GM19372 (cell line): ENCODE data around the gene RHOV.
A peak's percentile ranks its signal among the peaks of the same experiment; 100 is the strongest.

Source experiments
- ATAC-seq: cut with Tn5 transposase; IDR thresholded peaks from one replicate; pipeline ENCODE4 v1.9.1; 2021; ENCODE audit warnings: mild to moderate bottlenecking, low read depth, moderate library complexity; ENCODE audit not compliant: unreplicated experiment

The RHOV gene, protein sequence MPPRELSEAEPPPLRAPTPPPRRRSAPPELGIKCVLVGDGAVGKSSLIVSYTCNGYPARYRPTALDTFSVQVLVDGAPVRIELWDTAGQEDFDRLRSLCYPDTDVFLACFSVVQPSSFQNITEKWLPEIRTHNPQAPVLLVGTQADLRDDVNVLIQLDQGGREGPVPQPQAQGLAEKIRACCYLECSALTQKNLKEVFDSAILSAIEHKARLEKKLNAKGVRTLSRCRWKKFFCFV

DNA sequence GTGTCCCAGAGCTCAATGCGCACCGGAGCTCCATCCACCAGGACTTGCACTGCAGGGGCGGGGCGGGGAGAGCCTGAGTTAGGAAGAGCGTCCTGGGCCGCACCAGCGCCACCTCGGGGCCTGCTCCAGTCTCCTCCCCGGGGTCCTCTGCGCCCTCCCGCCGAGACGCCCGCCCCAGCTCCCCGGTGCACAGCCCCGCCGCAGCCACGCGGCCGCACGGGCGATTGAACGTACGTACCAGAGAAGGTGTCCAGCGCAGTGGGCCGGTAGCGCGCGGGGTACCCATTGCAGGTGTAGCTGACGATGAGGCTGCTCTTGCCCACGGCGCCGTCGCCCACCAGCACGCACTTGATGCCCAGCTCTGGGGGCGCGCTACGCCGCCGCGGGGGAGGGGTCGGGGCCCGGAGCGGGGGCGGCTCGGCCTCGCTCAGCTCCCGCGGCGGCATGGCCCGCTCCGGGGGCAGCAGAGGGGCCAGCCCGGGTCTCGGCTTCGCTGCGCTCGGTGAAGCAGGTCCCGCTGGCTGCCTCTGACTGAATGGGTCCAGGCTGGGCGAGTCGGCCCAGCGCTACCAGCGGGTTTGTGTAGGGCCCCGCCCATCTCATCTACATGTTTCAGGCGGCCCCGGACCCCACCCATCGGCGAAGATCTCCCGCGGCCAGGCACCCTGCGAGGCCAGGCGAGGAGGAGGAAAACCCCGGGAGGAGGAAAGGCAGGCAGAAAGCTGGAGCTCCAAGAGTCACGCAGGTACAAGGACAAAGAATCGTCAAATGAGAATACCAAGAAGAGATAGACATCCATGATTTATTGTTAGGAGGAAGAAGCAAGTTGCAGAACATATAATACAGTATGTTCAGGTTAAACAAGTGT is at the start of gene RHOV:
Gene RHOV (minus strand): TSS at position 541 of the 868 bp plus-strand sequence. CDS start 95 bp downstream, at position 446.
- ATAC-seq: peak; percentile 46

DNA sequence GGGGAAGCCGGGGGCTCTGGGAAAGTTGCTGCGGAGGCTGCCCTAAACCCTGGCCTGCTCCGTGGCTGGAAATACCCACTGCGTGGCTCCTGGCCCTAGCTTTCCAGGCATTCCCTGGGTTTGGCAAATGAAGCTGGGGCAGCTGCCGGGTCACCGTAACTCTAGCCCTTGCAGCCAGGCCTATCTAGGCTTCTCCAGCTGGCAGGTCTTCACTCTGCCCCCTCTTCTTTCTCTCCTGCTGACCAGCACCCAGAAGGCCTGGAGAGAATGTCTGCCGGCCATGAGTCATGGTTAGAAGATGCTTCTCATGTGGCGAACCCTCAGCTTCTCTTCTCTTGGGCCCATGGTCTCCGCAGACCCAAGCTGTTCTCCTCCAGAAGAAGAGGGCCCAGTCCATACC is 49.5 kb upstream of the RHOV start:
- ATAC-seq: no peak

DNA sequence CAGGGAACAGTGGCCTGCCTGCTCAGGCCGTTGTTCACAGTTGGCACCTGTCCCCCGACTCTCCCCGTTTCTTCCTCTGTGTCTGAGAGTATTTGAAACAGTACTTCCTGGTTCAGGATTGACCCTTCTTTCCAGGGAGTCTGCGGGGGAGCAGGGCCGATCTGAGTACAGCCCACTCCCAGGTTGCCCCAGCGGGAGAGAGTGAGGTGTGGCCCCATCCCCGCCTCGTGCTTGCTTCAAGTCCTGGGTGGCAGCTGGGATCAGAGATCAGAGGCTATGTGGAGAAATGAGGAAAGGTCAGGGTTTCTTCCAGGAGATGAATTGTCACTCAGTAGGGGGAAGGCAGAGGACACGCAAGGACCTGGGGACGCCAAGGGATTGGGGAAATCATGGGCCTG is 48.6 kb upstream of the RHOV start:
- no peak for ATAC-seq

DNA sequence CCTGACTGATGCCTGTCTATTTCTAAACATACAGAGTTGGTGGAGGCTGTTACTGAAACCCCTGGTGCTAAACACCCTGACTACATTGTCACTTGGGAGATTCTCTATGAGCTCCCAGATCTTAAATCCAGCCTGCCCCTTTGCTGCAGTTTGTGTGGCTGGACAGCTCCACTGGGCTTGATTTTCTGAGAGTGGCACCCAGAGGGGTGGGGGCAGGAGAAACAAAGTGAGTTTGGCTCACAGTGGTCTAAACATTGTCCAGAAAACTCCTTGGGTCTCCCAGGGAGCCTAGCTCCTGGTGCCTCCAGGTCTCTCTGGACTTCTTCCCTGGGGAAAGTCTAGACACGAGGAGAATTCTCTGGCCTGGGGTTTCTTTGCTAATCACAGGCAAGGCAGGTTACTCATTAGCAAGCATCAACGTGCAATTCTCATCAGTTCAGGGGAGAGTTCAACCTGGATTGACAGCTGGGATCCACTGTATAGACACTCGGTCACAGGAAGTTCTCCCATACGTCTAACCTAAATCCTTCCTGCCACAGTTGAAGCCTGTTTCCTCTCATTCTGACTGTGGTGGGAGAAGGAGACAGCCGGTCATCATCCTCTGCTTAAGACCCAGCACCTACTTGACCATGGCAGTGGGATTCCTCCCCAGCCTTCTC is 48.0 kb upstream of the RHOV start:
- ATAC-seq: no peak

DNA sequence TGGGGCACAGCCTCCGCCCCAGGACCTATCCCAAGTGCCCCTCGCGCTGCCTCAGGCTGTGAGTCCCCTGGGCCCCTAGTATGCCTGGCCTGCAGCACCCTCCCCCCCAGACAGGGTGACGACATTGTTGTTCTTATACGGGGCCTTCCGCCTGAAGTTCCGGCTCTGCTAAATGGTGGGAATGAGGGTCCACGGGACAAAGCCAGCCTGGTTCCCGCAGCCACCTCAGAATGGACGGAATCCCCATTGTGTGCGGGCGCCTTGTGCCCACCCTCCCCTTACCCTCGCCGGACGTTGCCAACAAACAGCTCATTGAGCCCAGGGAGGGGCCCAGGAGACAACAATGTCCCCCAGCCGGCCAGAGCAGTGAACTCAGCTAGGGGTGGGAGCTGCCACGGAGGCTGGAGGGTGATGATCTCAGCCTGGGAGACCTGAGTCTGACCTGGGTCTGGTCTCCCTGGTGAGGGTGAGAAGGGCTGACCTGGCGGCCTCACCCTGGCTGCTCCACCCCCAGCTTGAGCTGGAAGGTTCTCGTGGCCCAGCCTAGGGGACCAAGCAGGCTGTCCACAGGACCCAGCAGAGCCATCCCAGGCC is 44.9 kb upstream of the RHOV start:
- no peak for ATAC-seq

DNA sequence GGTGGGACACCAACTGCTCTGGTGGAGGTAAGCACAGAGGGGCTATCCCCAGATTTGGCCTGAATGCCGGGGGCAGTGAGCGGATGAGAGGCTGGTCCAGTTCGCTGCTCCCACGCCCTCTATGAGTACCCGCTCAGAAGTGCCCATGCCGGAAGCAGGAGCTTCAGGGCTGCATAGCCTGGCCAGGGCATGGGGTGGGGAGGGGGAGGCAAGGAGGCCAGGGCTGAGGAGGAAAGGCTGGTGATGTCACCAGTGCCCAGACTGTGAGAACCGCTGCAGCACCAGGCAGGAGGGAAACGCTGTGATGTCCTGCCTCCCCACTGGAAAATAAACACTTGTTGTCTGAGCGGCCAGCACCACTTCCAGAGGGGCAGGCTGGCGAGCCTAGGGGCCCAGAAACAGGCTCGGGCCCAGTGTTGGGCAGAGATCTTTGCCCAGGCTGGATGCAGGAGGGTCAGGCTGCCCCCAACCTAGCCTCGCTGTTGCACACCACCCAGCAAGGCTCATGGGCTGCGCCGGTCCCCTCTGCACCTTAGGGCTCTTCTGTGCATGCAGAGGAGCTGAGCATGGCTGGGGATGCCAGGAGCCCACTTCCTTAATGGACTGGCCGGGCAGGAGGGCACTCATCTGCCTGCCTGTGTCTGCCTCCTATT is 44.2 kb upstream of the RHOV start:
- no peak for ATAC-seq

DNA sequence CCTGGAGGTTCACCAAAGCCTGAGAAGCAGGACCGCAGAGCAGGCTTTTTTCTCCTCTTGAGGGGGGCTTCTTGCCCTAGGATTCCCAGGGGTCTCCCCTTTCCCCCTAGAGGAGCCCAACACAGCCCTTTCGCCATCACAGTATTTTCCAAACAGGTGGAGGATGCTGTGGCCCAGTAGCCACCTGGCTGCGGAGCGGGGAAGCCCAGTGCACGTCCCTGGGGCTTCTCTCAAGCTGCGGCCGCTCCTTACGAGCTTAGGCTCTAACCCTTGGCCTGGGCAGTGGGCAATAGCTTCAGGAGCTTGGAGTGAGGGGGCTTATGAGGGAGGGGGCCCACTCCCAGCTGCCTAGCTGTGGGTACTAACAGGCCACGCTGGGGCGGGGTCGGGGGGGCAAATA is 43.6 kb upstream of the RHOV start:
- ATAC-seq: no peak

DNA sequence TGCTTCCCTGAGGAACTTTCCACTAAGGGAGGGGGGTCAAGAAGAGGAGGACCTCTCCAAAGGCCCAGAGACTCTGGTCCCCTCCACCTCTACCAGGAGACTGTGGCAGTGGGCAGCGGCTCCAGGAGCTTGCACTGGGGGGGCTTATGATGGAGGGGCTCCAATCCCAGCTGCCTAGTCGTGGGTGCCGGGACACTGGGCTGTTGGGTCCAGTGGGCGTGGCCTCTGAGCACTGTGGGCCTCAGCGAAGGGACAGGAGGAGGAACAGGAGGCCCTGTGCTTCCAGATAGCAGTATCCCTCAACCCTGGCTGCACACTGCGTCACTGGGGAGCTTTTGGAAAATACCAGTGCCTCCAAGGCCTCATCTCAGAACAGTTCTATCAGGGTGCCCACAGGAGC is 41.6 kb upstream of the RHOV start:
- no peak for ATAC-seq

DNA sequence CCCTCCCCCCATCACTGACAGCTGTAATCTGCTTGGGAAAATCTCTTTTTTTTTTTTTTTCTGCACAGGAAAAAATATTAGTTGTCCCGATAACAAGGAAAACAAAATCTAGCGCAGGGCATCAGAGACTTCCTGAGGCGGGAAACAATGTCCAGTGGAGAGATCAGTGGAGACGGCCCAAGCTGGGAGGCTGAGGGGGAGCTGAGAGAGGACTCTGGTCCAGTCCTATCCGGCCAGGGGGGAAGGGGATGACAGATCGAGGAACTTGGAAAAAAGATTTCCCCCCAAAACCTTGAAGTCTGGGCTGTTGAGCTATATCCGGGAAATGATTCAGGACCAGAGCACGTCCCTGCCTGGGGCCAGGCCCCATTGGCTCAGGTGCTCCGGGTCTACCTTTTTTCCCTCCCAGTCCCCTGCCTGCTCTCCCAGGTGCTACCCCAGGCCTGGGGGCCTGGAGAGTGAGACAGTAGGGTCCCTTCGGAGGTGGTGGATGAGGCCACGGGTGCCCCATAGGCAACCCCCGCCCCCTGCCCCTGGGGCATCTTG is 41.2 kb upstream of the RHOV start:
- no peak for ATAC-seq

DNA sequence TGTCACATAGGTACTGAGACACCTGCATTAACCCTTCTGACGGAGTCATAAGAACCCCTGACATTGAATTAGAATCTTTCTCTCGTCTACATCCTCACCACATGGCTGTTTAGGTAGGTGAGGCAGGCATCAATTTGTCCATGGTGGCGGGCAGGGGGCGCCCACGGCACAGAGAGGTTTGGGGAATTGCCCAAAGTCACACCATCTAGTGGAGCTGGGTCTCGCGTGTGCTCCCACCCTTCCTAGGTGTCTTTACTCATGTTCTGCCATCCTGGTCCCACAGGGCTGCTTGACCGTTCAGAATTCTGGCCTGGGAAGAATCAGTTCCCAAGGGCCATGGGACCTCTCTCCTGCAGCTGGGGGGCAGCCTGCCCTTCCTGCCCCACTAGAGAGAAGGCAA is 40.5 kb upstream of the RHOV start:
- ATAC-seq: no peak

DNA sequence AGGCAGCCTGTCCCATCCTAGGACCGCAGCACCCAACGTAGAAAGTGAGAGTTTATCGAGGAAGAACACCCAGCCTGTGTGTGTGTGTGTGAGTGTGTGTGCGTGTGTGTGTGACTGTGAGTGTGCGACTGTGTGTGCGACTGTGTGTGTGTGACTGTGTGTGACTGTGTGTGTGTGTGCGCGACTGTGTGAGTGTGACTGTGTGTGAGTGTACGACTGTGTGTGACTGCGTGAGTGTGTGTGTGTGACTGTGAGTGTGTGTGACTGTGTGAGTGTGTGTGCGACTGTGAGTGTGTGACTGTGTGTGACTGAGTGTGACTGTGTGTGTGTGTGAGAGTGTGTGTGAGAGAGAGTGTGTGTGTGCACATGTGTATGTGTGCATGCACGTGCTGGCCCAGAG is 40.0 kb upstream of the RHOV start:
- ATAC-seq: no peak

DNA sequence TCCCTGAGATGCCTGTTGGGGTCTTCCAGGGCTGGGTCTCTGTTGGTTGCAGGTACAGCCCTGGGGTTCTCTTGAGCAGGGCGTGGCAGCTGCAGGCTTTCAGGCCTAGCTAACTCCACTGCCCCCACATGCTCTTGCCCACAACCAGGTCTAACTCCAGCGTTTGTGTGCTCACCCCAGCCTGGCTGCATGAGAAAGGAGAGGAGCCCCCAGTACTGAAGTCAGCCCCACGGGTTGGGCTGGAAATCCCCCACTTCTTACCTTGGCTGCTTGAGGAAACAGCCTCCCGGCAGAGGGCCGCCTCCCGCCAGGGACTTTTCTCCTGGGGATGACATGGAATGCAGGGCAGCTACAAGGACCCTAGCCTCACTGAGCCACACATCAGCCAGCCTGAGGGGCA is 38.4 kb upstream of the RHOV start:
- ATAC-seq: no peak

DNA sequence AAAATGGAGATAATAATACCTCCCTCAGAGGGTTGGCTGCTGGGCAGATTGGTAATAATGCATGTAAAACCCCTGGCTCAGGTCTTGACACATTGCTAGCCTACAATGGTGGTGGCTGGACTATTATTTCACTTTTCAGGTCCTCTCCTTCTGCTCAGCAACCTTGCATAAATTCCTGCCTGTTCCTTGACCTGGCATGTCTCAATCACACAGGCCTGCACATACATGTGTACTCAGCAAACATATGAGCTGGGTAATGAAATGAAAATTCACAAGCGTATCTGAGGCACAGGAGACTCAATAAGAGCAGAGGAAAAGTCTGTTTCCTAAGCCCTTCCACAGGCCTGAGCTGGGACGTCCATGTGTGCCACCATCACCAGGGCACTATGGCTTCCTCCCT is 37.7 kb upstream of the RHOV start:
- ATAC-seq: no peak

DNA sequence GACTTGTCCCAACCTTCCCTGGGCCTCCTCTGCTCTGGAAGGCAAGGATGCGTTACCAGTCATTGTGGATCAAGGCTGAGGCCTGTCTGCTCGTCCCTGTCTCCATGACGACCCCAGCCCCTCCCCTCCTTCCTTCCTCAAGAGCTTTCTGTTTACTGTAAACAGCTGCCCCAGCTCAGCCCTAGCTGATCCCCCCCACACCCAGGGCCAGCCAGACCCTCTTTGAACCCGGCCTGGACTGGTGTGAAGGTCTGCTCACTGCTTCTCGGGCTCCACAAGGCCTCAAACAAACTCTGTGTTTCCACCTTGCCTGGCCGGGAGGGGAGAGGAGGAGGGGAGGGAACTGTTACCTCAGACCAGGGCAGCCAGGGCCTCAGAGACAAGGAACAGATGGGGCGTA is 37.1 kb upstream of the RHOV start:
- ATAC-seq: no peak

DNA sequence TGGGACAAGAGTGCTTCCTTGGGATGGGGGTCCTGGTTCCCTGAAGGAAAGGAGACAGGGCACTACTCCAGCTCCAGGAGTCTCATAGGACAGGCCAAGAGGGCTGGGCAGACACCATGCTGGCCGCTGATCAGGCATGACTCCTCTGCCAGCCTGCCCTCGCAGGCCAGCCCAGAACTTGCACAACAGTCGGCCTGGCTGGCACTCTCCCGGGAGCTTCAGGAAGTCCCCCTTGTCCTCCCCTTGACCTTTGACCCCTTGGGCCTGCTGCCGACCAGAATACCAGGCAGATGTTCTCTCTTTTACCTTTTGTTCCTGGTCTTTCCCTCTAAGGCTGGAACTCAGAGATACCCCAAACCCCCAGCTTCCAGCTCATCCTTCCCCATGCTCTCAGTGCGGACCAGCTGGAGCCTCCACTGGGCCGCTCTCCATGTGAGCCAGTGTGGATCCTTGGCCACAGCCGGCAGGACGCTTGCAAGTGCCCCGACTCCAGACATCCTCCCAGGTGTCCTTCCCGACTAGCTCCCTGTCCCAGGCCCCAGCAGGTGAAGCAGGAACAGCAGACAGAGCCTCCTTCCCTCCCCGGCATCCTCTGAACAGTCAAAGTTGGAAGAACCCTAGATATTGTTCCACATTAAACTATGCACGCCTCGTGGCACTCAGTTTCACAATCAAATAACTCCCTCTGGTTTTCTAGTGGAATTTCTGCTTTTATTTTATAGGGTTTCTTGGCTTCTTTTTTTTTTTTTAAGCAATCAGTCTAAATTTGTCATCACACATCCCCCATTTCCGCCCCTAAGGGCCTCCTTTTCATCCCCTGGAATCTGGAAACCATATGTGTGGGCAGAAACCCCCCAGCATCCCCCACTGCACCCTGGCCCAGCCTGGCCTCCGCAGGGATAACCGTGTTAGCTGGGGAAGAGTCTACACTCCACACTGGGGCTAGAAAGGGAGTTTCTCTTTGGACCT is 35.9 kb upstream of the RHOV start:
- ATAC-seq: no peak

DNA sequence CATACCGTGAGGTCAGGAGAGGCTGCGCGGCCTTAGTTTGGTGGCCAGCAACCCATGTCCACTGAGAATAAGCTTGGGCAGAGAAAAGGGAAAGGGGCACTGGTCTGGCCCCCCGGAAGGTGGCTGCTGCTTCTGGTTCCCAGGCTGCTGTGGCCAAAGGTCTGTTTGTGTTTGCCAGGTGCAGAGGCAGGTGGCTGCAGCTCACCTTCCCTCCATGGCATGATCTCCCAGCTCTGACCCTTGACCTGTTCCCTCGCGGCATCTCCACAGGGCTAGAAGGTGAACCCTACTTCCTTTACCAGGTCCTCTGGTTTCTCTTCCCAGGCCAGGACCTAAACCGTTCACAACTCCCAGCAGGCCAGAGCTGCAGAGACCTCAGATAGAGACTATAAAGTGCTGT is 34.1 kb upstream of the RHOV start:
- no peak for ATAC-seq

DNA sequence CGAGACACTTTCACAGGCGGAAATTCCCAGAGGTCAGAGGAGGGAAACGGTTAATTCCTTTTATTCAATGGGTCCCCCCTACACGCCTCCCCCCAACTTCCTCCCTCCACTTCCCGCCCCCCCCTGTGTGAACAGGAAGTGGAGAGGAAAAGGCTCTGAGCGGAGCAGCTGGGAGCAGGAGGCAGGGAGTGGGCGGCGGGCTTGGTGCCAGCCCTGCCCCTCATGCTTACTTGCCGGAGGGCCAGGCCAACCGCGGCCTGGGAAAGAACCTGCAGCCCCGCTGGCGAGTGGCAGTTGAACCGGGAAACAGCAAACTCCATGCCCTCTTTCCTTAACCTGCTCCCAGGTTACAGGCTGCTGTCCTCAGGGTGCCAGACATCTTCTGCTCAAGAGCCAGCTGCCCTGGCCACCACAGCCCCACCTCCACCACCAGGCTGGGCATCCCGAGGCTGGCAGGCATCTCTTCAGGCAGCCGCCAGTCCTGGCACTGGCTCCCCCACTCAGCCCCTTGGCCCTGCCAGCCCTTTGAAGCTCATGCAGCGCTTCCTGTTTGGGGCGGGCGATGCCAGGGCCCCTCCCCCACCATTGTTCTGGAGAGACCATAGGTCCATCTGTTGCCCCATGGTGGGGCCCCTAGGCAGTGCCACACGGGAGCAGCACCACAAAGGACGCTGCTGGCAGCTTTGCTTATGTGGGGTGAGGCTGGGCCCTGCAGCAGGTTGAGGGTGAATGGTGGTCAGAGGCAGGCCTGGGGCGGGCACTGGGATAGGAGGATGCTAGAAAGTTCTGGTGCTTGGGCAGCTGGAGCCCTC is 33.2 kb upstream of the RHOV start:
- no peak for ATAC-seq
